SK-N-MC (cell line): ENCODE results near the gene NOS1.

Experiments
- EZH2 ChIP-seq: fragments of 200-600 bp; sonication (generic); IDR thresholded peaks from one replicate; pipeline ENCODE4 v1.6.1; 2017; ENCODE audit warnings: antibody characterized with exemption
- POLR2AphosphoS5 ChIP-seq: IDR thresholded peaks from 2 replicates; pipeline ENCODE4 v1.6.1; 2012; ENCODE audit warnings: mild to moderate bottlenecking, low read depth, low read length, borderline replicate concordance

DNA sequence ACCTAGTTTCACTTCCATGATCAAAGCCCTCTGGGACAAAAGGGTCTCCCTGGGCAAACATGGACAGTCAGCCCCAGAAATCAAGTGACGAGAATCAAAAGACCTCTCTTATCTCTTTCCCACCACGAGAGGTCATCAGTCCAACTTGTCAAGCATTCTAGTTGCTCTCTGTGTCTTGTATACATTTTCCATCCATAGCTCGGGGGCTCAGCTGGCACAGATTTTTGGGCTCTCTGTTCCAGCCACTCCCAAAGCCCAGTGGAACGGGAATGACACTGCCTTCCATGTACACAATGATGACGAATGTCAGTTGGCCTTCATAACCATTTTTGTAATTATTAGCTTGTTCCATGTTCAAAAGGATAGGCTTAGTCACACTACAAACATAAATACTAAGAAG is 29.7 kb downstream of the NOS1 start:
- TF ChIP-seq EZH2, result no peak
- no peak for TF ChIP-seq POLR2AphosphoS5
